ENCODE data around the gene EPB41L4A.

DNA sequence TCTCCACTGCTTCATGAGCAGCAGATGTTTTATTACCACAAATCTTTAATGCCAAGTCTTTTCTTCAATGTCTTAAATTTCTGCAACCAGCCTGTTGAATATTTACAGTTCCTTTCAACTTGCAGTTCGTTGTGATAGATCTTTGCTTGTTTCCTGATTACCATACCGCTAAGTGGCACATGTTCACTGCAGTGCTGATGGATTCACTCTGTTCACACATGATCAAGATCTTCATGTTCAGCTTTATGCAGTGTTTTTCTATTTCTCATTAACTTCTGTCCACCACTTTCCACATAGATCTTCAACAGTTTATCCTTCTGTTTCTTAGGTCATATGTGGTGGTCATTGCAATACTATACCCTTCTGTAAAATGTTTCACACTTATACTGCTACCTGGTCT is 280.6 kb downstream of the EPB41L4A start:
- TF ChIP-seq, protein P1, sequence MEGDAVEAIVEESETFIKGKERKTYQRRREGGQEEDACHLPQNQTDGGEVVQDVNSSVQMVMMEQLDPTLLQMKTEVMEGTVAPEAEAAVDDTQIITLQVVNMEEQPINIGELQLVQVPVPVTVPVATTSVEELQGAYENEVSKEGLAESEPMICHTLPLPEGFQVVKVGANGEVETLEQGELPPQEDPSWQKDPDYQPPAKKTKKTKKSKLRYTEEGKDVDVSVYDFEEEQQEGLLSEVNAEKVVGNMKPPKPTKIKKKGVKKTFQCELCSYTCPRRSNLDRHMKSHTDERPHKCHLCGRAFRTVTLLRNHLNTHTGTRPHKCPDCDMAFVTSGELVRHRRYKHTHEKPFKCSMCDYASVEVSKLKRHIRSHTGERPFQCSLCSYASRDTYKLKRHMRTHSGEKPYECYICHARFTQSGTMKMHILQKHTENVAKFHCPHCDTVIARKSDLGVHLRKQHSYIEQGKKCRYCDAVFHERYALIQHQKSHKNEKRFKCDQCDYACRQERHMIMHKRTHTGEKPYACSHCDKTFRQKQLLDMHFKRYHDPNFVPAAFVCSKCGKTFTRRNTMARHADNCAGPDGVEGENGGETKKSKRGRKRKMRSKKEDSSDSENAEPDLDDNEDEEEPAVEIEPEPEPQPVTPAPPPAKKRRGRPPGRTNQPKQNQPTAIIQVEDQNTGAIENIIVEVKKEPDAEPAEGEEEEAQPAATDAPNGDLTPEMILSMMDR (IDR thresholded peaks at IDR 0.05; ENCODE audit: poor library complexity) = no peak
- TF ChIP-seq EZH2phosphoT487 (IDR thresholded peaks at IDR 0.05; ENCODE audit: low read depth, severe bottlenecking, unreplicated experiment) = no peak
